KOPT-K1 (cell line): ENCODE measurements around the gene SLC12A5.

Experiments
- H3K27ac ChIP-seq: fragments of 200-600 bp; sonication (generic); 2 replicates; pipeline ENCODE4 v1.5.1; 2016; ENCODE audit warnings: antibody characterized with exemption, mild to moderate bottlenecking, low read depth, low read length; ENCODE audit not compliant: poor library complexity, severe bottlenecking
- H3K36me3 ChIP-seq: fragments of 200-600 bp; sonication (generic); 2 replicates; pipeline ENCODE4 v1.5.1; 2017; ENCODE audit warnings: antibody characterized with exemption, mild to moderate bottlenecking, low read length, moderate library complexity; ENCODE audit not compliant: insufficient read depth
- H3K9me3 ChIP-seq: fragments of 200-600 bp; sonication (generic); 2 replicates; pipeline ENCODE4 v1.5.1; 2017; ENCODE audit warnings: antibody characterized with exemption, low read length, mild to moderate bottlenecking; ENCODE audit not compliant: insufficient read depth, poor library complexity, severe bottlenecking

Gene SLC12A5

GRCh38 chr20:46000262-46000996 is 28.6 kb upstream of the SLC12A5 start:
- H3K9me3 ChIP-seq = no peaks in the 10 kb centered on the region
- no peak overlapping the region for H3K27ac ChIP-seq
- H3K36me3 ChIP-seq = no peaks in the 10 kb centered on the region

- Histone ChIP-seq H3K36me3 (no peaks in the 10 kb centered on the region), H3K27ac (no peak overlapping the region), H3K9me3 (no peaks in the 10 kb centered on the region)
Observed at GRCh38 chr20:46001498-46001897, 27.5 kb upstream of the SLC12A5 start.

GRCh38 chr20:46002008-46002407 is 27.0 kb upstream of the SLC12A5 start:
- Histone ChIP-seq H3K9me3 (no peaks in the 10 kb centered on the region), H3K27ac (no peak overlapping the region), H3K36me3 (no peaks in the 10 kb centered on the region)

- H3K27ac ChIP-seq = no peak overlapping the region
- H3K9me3 ChIP-seq = no peaks in the 10 kb centered on the region
- H3K36me3 ChIP-seq = no peaks in the 10 kb centered on the region
Observed at GRCh38 chr20:46004187-46004586, 24.8 kb upstream of the SLC12A5 start.

GRCh38 chr20:46004889-46005473 is 24.0 kb upstream of the SLC12A5 start:
- Histone ChIP-seq H3K9me3 (no peaks in the 10 kb centered on the region), H3K36me3 (no peaks in the 10 kb centered on the region), H3K27ac (no peak overlapping the region)

GRCh38 chr20:46006022-46006705 is 22.9 kb upstream of the SLC12A5 start:
- H3K27ac ChIP-seq = no peak overlapping the region
- no peaks in the 10 kb centered on the region for H3K36me3 ChIP-seq

GRCh38 chr20:46006964-46007363 is 22.1 kb upstream of the SLC12A5 start:
- Histone ChIP-seq H3K36me3 (no peaks in the 10 kb centered on the region), H3K27ac (no peak overlapping the region), H3K9me3 (no peaks in the 10 kb centered on the region)

More at GRCh38 chr20:46006022-46006705, 22.9 kb upstream of the SLC12A5 start:
- H3K9me3 ChIP-seq = no peaks in the 10 kb centered on the region

- no peak overlapping the region for H3K27ac ChIP-seq
- no peaks in the 10 kb centered on the region for H3K9me3 ChIP-seq
- H3K36me3 ChIP-seq = no peaks in the 10 kb centered on the region
Observed at GRCh38 chr20:46007671-46008070, 21.3 kb upstream of the SLC12A5 start.

GRCh38 chr20:46009816-46010215 is 19.2 kb upstream of the SLC12A5 start:
- no peaks in the 10 kb centered on the region for H3K36me3 ChIP-seq
- no peak overlapping the region for H3K27ac ChIP-seq
- H3K9me3 ChIP-seq = no peaks in the 10 kb centered on the region

GRCh38 chr20:46010491-46011391 is 18.3 kb upstream of the SLC12A5 start:
- Histone ChIP-seq H3K36me3 (no peaks in the 10 kb centered on the region), H3K27ac (no peak overlapping the region), H3K9me3 (no peaks in the 10 kb centered on the region)

- H3K9me3 ChIP-seq = no peaks in the 10 kb centered on the region
- no peaks in the 10 kb centered on the region for H3K36me3 ChIP-seq
- H3K27ac ChIP-seq = no peak overlapping the region
Observed at GRCh38 chr20:46011631-46012482, 17.2 kb upstream of the SLC12A5 start.

- no peak overlapping the region for H3K27ac ChIP-seq
- no peaks in the 10 kb centered on the region for H3K36me3 ChIP-seq
- no peaks in the 10 kb centered on the region for H3K9me3 ChIP-seq
Observed at GRCh38 chr20:46012921-46013320, 16.1 kb upstream of the SLC12A5 start.

- Histone ChIP-seq H3K27ac (no peak overlapping the region), H3K36me3 (no peaks in the 10 kb centered on the region), H3K9me3 (no peaks in the 10 kb centered on the region)
Observed at GRCh38 chr20:46013322-46013828, 15.6 kb upstream of the SLC12A5 start.
